ENCODE data around the gene APC2.
"Not testable (repeated sequence)": the region's sequence is repeated elsewhere in the genome, so short reads cannot be mapped to it uniquely, and the experiment has no call there.

APC2 gene

DNA sequence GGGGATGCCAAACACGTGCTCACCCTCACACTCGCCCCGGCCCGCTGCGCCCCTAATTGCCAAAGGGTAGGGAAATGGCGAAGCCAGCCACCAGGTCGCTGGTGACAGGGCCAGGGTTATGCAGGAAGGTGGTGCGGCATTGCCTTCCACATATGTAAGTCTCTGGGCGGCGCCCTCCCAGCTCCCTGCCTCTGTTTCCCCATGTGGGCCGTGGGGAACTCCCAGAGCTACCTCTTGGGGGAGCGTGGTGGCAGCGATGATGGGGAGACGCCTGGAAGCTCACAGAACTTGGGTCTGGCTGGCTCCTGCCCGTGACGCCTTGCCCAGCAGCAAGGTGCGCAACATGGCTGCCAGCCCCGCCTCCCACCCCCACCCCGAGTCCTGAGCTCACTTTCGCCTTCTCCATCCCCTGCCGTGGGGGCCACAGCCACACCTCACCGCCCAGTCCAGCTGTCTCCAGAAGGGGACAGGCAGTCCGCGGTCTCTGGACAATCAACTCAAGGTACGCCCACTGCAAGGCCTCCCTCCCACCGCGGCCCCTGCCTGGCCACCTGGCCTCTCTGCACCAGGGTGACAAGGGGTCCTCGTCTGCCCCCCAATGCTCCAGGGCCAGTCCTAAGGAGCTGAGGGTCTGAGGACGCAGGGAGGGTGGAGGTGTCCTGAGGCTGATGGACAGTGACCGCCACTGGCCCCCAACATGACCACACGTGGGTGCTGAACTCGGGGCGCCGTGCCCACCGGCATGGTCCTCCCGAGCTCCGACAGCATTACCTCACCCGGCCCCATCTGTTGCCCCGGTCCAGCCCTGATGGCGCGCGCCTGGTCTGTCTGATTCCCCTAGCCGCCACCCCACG, 22.5 kb downstream of the APC2 start:
- no peaks in the 10 kb centered on the region for H3K36me3 Mint-ChIP-seq (ENCODE audit: low read depth)
- peaks cover 5% of the 10 kb centered on the region for H3K4me1 Mint-ChIP-seq
- H3K27ac Mint-ChIP-seq: no peak overlapping the region
- no peak overlapping the region for H3K4me3 Mint-ChIP-seq
- H3K9me3 Mint-ChIP-seq: no peaks in the 10 kb centered on the region
- peaks cover 62% of the 10 kb centered on the region for H3K27me3 Mint-ChIP-seq (ENCODE audit: low read depth)
- TF ChIP-seq CTCF (IDR thresholded peaks at IDR 0.05; ENCODE audit: unreplicated experiment in 3 of 3): no peak

- Mint-ChIP-seq H3K27me3 (ENCODE audit: low read depth) (peaks cover 61% of the 10 kb centered on the region), H3K36me3 (ENCODE audit: low read depth) (no peaks in the 10 kb centered on the region), H3K4me3 (peak overlapping the region in 2 of 3 experiments; percentile 30 to 41)
Measured at GRCh38 chr19:1473085-1473851, 23.3 kb downstream of the APC2 start.

DNA sequence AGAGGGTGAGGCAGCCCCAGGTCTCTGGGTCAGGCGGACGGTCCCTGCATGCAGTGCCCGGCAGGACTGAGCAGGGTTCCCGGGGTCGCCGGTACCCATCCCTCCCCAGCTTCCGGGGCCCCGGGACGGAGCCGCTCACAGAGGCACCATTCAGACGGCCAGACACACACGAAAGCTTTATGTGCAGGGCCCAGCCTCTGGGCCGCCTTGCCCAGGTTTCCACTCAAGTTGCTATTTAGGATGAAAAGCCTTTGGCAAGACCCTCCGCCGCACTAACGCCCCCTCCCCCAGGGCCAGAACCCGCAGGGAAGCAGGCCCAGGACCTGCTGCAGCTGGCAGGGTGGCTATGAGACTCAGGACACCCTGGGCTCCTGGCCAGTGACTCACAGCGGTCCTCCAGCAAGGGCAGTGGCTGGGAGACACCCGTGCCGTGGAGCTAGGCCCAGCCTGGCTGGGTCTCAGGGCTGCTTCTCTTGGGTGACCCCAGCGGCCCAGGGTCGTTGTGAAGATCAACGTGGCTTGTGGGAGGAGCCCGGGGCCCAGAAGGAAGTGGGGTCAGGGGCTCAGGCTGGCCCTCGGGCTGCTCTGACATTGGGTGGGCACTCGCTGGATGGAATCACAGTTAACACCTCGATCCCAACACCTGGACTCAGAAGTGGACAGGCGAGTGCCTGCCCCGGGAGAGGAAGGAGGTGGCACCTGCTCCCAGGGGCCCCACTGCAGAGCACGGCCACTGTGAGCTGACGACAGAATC, 24.3 kb downstream of the APC2 start:
- Mint-ChIP-seq H3K36me3 (ENCODE audit: low read depth) (no peaks in the 10 kb centered on the region), H3K4me3 (no peak overlapping the region), H3K27me3 (ENCODE audit: low read depth) (peaks cover 56% of the 10 kb centered on the region), H3K27ac (no peak overlapping the region), H3K4me1 (peaks cover 8% of the 10 kb centered on the region), H3K9me3 (no peaks in the 10 kb centered on the region)
- no peak for TF ChIP-seq CTCF (IDR thresholded peaks at IDR 0.05; ENCODE audit: unreplicated experiment in 3 of 3)

More at GRCh38 chr19:1473085-1473851, 23.3 kb downstream of the APC2 start:
- Mint-ChIP-seq H3K27ac (no peak overlapping the region), H3K9me3 (no peaks in the 10 kb centered on the region), H3K4me1 (peaks cover 5% of the 10 kb centered on the region)
- no peak for TF ChIP-seq CTCF (IDR thresholded peaks at IDR 0.05; ENCODE audit: unreplicated experiment in 3 of 3)

GRCh38 chr19:1474765-1475351, 24.9 kb downstream of the APC2 start:
- Mint-ChIP-seq H3K27ac (no peak overlapping the region), H3K9me3 (no peaks in the 10 kb centered on the region), H3K36me3 (ENCODE audit: low read depth) (no peaks in the 10 kb centered on the region), H3K4me1 (peaks cover 11% of the 10 kb centered on the region), H3K4me3 (no peak overlapping the region), H3K27me3 (ENCODE audit: low read depth) (peaks cover 57% of the 10 kb centered on the region)
- no peak for TF ChIP-seq CTCF (IDR thresholded peaks at IDR 0.05; ENCODE audit: unreplicated experiment in 3 of 3)

GRCh38 chr19:1475751-1476437, 26.0 kb downstream of the APC2 start:
- peaks cover 11% of the 10 kb centered on the region for H3K4me1 Mint-ChIP-seq
- H3K9me3 Mint-ChIP-seq: no peaks in the 10 kb centered on the region
- H3K27ac Mint-ChIP-seq: no peak overlapping the region
- H3K4me3 Mint-ChIP-seq: peak overlapping the region in 1 of 3 experiments; percentile 19
- H3K27me3 Mint-ChIP-seq (ENCODE audit: low read depth): peaks cover 47% of the 10 kb centered on the region
- no peak for TF ChIP-seq CTCF (IDR thresholded peaks at IDR 0.05; ENCODE audit: unreplicated experiment in 3 of 3)
- no peaks in the 10 kb centered on the region for H3K36me3 Mint-ChIP-seq (ENCODE audit: low read depth)

- H3K27me3 Mint-ChIP-seq (ENCODE audit: low read depth): peaks cover 35% of the 10 kb centered on the region
- not testable (repeated sequence) for H3K36me3 Mint-ChIP-seq (ENCODE audit: low read depth); H3K9me3 Mint-ChIP-seq; H3K27ac Mint-ChIP-seq
- H3K4me1 Mint-ChIP-seq: peaks cover 11% of the 10 kb centered on the region
- peak overlapping the region; percentile 56 to 77 (median 73) for H3K4me3 Mint-ChIP-seq
Measured at GRCh38 chr19:1477056-1477455, 27.1 kb downstream of the APC2 start.

Data from nephron (organoid).